Esophagus squamous epithelium (tissue), 4 donors: ENCODE results near the gene SARM1.

Source experiments
- CTCF ChIP-seq, 6 experiments: fragments of 450-650 bp in 4 of 6; fragments of 200-600 bp in 2 of 6; sonication (generic) in 2 of 6; IDR thresholded peaks; one replicate each; pipeline ENCODE4 v1.5.1; 2016 to 2019; ENCODE audit warnings: antibody characterized with exemption in 6 of 6, mild to moderate bottlenecking in 4 of 6, moderate library complexity in 4 of 6
- POLR2A ChIP-seq, 4 donors: fragments of 450-650 bp; IDR thresholded peaks; one replicate each; pipeline ENCODE4 v1.6.1; 2017; ENCODE audit warnings: antibody characterized with exemption in 4 of 4, mild to moderate bottlenecking in 4 of 4, moderate library complexity in 3 of 4

DNA sequence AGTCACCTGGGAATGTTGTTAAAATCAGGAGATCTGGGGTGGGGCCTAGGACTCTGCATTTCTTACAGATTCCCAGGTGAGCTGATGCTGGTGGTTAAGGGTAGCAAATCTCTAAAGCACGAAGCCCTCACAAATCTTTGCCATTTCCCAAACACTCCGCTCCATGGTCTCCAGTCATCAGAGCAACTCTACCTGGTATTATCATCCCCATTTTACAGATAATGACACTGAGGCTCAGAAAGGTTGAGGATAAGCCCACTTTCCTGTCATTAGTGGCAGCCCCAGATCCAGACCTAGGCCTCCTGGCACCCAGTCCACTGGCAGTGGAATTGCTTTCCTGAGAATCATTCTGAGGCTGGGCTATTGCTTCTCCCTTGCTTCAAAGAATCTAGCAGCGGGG is 25.8 kb downstream of the SARM1 start:
- no peak for TF ChIP-seq CTCF (IDR thresholded peaks at IDR 0.05)
- TF ChIP-seq POLR2A (IDR thresholded peaks at IDR 0.05) = no peak
